Testis (tissue), 3 donors: ENCODE data around the gene SPRR2F. TPM values are rescaled to one million over a fixed set of nuclear protein-coding genes. Genes with fewer than 3 reads are reported as not detected.

Experiments
- DNase-seq: peaks from one replicate; pipeline ENCODE4 v3.0.0-alpha.2; 2019
- H3K27ac ChIP-seq, 2 donors: fragments of 200-600 bp; sonication (generic); one replicate each; pipeline ENCODE4 v1.5.1; 2019
- H3K27me3 ChIP-seq: fragments of 200-600 bp; sonication (generic); one replicate; pipeline ENCODE4 v1.5.1; 2019
- H3K36me3 ChIP-seq: fragments of 200-600 bp; sonication (generic); one replicate; pipeline ENCODE4 v1.5.1; 2017; ENCODE audit warnings: low read depth; ENCODE audit errors: missing control alignments
- H3K4me1 ChIP-seq: fragments of 200-600 bp; sonication (generic); one replicate; pipeline ENCODE4 v1.5.1; 2019
- H3K4me3 ChIP-seq, 2 donors: fragments of 200-600 bp; sonication (generic); one replicate each; pipeline ENCODE4 v1.5.1; 2017 to 2019
- H3K9me3 ChIP-seq: fragments of 200-600 bp; sonication (generic); one replicate; pipeline ENCODE4 v1.5.1; 2017
- POLR2A ChIP-seq: fragments of 450-650 bp; IDR thresholded peaks from one replicate; pipeline ENCODE4 v1.6.1; 2017; ENCODE audit warnings: antibody characterized with exemption, mild to moderate bottlenecking, moderate library complexity
- WGBS, 2 donors: methylation state at CpG; one replicate each; pipeline ENCODE4 v1.1.5; 2018; 5-methylcytosine and 5-hydroxymethylcytosine counted together
- intact Hi-C: fragments of 100-400 bp; cut with DNase I; formaldehyde crosslinking; loops from one replicate; pipeline ENCODE4 v1.15.1; 2023; ENCODE audit warnings: low total_unique reads
- polyA plus RNA-seq: library from polyadenylated mRNA; stranded (reverse); fragments of 350-450 nt; fragmentation: Illumina TruSeq; extraction: RNeasy Lipid Tissue Mini Kit (QIAGEN cat#74804); gene quantifications from one replicate; pipeline ENCODE4 v1.2.3, GENCODE V29; 2014; ENCODE audit warnings: low read depth, low replicate concordance; ENCODE audit not compliant: insufficient read depth
- small RNA-seq, 2 donors: library from RNA; depleted of rRNA; stranded (forward); fragments of <200 nt; gene quantifications; one replicate each; pipeline ENCODE3, GENCODE V24; 2016
- total RNA-seq, 2 donors: library from RNA; depleted of rRNA; stranded (reverse); fragments of >200 nt; gene quantifications; one replicate each; pipeline ENCODE4 v1.2.3, GENCODE V29; 2016
- TF ChIP-seq, protein P1 (sequence below), 3 experiments: fragments of 450-650 bp in 2 of 3; fragments of 200-600 bp in 1 of 3; sonication (generic) in 1 of 3; IDR thresholded peaks; one replicate each; pipeline ENCODE4 v1.5.1; 2016 to 2019; ENCODE audit warnings: antibody characterized with exemption in 3 of 3, mild to moderate bottlenecking in 2 of 3, moderate library complexity in 1 of 3

Gene SPRR2F
- total and polyA plus RNA-seq, 3 donors from 2014 or later = 4.9 to 21.6 TPM; not detected in 1

DNA sequence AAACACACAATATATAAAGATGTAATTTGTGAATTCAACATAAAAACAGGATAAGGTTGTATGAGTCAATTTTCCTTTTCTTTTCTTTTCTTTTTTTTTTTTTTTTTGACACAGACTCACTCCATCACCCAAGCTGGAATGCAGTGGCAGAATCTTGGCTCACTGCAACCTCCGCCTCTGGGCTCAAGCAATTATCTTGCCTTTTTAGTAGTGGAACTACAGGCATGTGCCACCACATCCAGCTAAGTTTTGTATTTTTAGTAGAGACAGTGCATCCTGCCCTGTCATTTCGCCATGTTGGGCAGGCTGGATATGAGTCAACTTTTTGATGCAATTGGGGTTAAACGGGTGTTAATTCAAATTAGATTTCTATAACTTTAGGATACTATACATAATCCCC is 31.6 kb downstream of the SPRR2F start:
- Histone ChIP-seq H3K4me1 (no peaks in the 10 kb centered on the region), H3K36me3 (no peaks in the 10 kb centered on the region), H3K9me3 (no peaks in the 10 kb centered on the region), H3K27ac (no peak overlapping the region), H3K27me3 (no peaks in the 10 kb centered on the region), H3K4me3 (no peak overlapping the region)
- TF ChIP-seq POLR2A = no peak
- TF ChIP-seq, protein P1, sequence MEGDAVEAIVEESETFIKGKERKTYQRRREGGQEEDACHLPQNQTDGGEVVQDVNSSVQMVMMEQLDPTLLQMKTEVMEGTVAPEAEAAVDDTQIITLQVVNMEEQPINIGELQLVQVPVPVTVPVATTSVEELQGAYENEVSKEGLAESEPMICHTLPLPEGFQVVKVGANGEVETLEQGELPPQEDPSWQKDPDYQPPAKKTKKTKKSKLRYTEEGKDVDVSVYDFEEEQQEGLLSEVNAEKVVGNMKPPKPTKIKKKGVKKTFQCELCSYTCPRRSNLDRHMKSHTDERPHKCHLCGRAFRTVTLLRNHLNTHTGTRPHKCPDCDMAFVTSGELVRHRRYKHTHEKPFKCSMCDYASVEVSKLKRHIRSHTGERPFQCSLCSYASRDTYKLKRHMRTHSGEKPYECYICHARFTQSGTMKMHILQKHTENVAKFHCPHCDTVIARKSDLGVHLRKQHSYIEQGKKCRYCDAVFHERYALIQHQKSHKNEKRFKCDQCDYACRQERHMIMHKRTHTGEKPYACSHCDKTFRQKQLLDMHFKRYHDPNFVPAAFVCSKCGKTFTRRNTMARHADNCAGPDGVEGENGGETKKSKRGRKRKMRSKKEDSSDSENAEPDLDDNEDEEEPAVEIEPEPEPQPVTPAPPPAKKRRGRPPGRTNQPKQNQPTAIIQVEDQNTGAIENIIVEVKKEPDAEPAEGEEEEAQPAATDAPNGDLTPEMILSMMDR (IDR thresholded peaks at IDR 0.05) = no peak
- no peak for DNase-seq
- intact Hi-C loops = no loop called here
- 81 to 91% methylated on average over 3 of the region's 3 CpGs for WGBS, 2 donors

DNA sequence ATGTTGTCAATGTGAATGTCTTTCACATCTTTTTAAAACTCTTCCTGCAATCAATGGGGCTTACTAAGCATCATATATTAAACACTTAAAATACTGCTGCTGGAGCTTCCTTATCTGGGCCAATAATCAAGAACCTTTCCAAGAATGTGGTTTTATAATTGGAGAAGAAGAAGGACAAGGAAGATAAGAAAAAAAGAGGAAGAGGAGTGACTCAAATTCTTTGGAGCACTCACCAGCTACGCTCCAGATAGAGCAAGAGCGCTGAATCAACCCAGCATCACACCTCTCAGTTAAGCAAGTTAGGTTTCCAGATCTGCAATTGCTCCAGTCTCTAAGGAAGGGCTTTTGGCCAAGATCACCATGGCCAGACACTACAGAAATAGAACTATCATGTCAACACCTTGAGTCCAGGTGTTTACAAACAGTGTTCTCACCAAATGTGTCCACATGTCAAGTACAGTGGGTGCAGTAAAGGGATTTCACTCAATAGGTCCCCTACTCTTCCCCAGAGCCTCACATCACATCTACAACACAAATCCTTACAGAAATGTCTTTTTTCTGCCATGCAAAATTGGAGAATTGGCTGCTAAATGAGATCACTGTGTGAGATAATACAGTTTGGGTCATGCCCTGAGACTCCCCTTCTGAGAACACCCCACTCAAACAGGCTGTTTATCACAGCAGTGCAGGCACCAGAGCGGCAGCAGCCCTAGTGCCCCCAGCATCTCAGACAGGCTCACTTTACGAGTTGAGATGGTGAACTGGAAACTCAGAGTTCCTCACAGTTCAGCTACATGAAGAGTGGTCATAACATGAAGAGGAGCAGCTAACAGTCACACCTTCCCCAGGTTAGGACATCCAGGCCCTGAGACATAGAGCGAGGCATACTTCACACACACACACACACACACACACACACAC is 40.2 kb downstream of the SPRR2F start:
- Histone ChIP-seq H3K9me3 (no peaks in the 10 kb centered on the region), H3K27me3 (no peaks in the 10 kb centered on the region), H3K27ac (no peak overlapping the region), H3K4me1 (no peaks in the 10 kb centered on the region), H3K4me3 (no peak overlapping the region), H3K36me3 (no peaks in the 10 kb centered on the region)
- no peak for DNase-seq
- 81 to 95% methylated on average over 4 to 5 of the region's 5 CpGs for WGBS, 2 donors
- no peak for TF ChIP-seq POLR2A
- intact Hi-C loops = no loop called here

DNA sequence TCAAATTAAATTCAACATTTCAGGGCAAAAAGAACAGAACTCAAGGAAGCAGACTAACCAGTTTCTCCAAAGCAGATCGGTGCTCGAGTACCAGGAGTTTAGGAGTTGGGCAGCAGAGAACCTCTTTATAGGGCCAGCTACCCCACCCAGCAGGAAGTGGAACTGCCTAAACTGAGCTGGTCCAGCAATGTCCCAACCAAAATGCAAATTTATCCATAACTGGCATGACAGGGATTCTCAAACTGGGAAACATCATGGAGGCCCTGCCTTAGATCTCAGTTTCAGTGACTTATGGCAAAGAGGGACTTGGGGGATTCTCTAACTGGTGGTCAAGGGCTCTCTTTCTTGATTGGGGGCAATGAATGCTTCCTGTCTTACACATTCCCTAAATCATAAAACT is 41.8 kb downstream of the SPRR2F start, which contains the start of gene SPRR2B:
TSS of gene SPRR2B (minus strand) at position 101 of the 400 bp plus-strand sequence. CDS start 772 bp downstream, outside the sequence.
- Histone ChIP-seq H3K27me3 (no peaks in the 10 kb centered on the region), H3K9me3 (no peaks in the 10 kb centered on the region), H3K4me1 (no peaks in the 10 kb centered on the region), H3K27ac (no peak within 1 kb of the TSS), H3K4me3 (no peak within 1 kb of the TSS), H3K36me3 (no peaks in the 10 kb centered on the region)
- TF ChIP-seq, protein P1 (IDR thresholded peaks at IDR 0.05) = no peak
- no peak for TF ChIP-seq POLR2A
- WGBS, 2 donors = 73 to 83% methylated on average over 2 of the region's 2 CpGs
- intact Hi-C loops = no loop called here
- no peak for DNase-seq

DNA sequence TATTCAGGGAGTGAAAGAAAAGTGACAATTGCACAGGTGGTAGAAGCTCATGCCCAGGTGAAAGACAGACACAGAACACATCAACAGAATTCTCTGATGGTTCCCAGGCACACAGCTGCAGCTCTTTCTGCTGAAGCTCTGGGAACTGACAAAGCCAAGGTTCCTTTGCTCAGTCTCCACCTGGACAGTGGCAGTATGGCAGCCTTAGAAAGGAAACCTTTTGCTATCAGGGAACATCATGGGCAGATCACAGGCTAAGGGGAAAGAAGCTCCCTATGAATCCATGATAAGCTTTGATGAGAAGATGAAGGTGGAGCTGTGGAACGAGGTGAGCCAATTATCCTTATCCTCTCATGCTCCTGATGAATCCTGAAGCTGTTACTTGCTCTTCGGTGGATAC is 43.1 kb downstream of the SPRR2F start:
- Histone ChIP-seq H3K27ac (no peak overlapping the region), H3K27me3 (no peaks in the 10 kb centered on the region), H3K4me3 (no peak overlapping the region), H3K9me3 (no peaks in the 10 kb centered on the region), H3K4me1 (no peaks in the 10 kb centered on the region), H3K36me3 (no peaks in the 10 kb centered on the region)
- no peak for TF ChIP-seq POLR2A
- TF ChIP-seq, protein P1 (IDR thresholded peaks at IDR 0.05) = no peak
- no peak for DNase-seq
- intact Hi-C loops = no loop called here
- WGBS, 2 donors = 63 to 72% methylated on average over 2 of the region's 2 CpGs

Small RNAs within 50 kb of the gene (small RNA-seq; reads per million reads assigned to genes)
- gene SPRR2C = 0 reads per million in 2 donors

Other genes with a start within 250 kb of the SPRR2F start
- 100 to 1,000 TPM; 249 to 786 TPM for gene SMCP, start 235.2 kb downstream of the SPRR2F start, total RNA-seq
- 724 TPM for gene SMCP, start 235.2 kb downstream of the SPRR2F start, polyA plus RNA-seq
- gene IVL, start 205.0 kb downstream of the SPRR2F start, total RNA-seq = not detected
- not detected for gene IVL, start 205.0 kb downstream of the SPRR2F start, polyA plus RNA-seq
- not detected for gene SPRR5, start 166.3 kb downstream of the SPRR2F start, total RNA-seq
- not detected for gene SPRR5, start 166.3 kb downstream of the SPRR2F start, polyA plus RNA-seq
- gene SPRR4, start 142.9 kb downstream of the SPRR2F start, total RNA-seq = 1 to 10 TPM in 1 of 2 donors, under 1 TPM in 1; 0.81 to 8.4 TPM
- gene SPRR4, start 142.9 kb downstream of the SPRR2F start, polyA plus RNA-seq = 9.5 TPM
- gene SPRR1A, start 129.4 kb downstream of the SPRR2F start, total RNA-seq = not detected
- gene SPRR1A, start 129.4 kb downstream of the SPRR2F start, polyA plus RNA-seq = not detected
- not detected for gene SPRR3, start 111.8 kb downstream of the SPRR2F start, total RNA-seq
- not detected for gene SPRR3, start 111.8 kb downstream of the SPRR2F start, polyA plus RNA-seq
- gene SPRR1B, start 82.3 kb downstream of the SPRR2F start, total RNA-seq = not detected
- gene SPRR1B, start 82.3 kb downstream of the SPRR2F start, polyA plus RNA-seq = not detected
- gene SPRR2D, start 72.4 kb downstream of the SPRR2F start, total RNA-seq = under 1 TPM in 1 of 2 donors, not detected in 1; 0.56 TPM
- gene SPRR2D, start 72.4 kb downstream of the SPRR2F start, polyA plus RNA-seq = 0.74 TPM
- not detected for gene SPRR2A, start 56.0 kb downstream of the SPRR2F start, total RNA-seq
- not detected for gene SPRR2A, start 56.0 kb downstream of the SPRR2F start, polyA plus RNA-seq
- gene SPRR2B, start 41.9 kb downstream of the SPRR2F start, total RNA-seq = under 1 TPM in 1 of 2 donors, not detected in 1; 0.62 TPM
- gene SPRR2B, start 41.9 kb downstream of the SPRR2F start, polyA plus RNA-seq = 12.4 TPM
- gene SPRR2E, start 19.0 kb downstream of the SPRR2F start, total RNA-seq = not detected
- 1.4 TPM for gene SPRR2E, start 19.0 kb downstream of the SPRR2F start, polyA plus RNA-seq
- not detected for gene SPRR2G, start 37.4 kb upstream of the SPRR2F start, total RNA-seq
- 1.9 TPM for gene SPRR2G, start 37.4 kb upstream of the SPRR2F start, polyA plus RNA-seq
- 100 to 1,000 TPM; 124 to 467 TPM for gene LELP1, start 89.9 kb upstream of the SPRR2F start, total RNA-seq
- 847 TPM for gene LELP1, start 89.9 kb upstream of the SPRR2F start, polyA plus RNA-seq
- gene PRR9, start 104.1 kb upstream of the SPRR2F start, total RNA-seq = 1 to 10 TPM in 1 of 2 donors, under 1 TPM in 1; 0.31 to 2.8 TPM
- 3.5 TPM for gene PRR9, start 104.1 kb upstream of the SPRR2F start, polyA plus RNA-seq
- under 1 TPM; 0.25 to 0.31 TPM for gene LORICRIN, start 146.2 kb upstream of the SPRR2F start, total RNA-seq
- not detected for gene LORICRIN, start 146.2 kb upstream of the SPRR2F start, polyA plus RNA-seq
- not detected for gene PGLYRP3, start 199.4 kb upstream of the SPRR2F start, total RNA-seq
- gene PGLYRP3, start 199.4 kb upstream of the SPRR2F start, polyA plus RNA-seq = 0.28 TPM
- under 1 TPM in 1 of 2 donors, not detected in 1; 0.12 TPM for gene PGLYRP4, start 235.3 kb upstream of the SPRR2F start, total RNA-seq
- gene PGLYRP4, start 235.3 kb upstream of the SPRR2F start, polyA plus RNA-seq = 0.17 TPM
- 10 to 100 TPM in 1 of 2 donors, 1 to 10 TPM in 1; 4.6 to 10.7 TPM for gene S100A9, start 244.3 kb upstream of the SPRR2F start, total RNA-seq
- gene S100A9, start 244.3 kb upstream of the SPRR2F start, polyA plus RNA-seq = 36.6 TPM